H9 (cell line): ENCODE results near the gene FSTL1. TPM values are rescaled to one million over a fixed set of nuclear protein-coding genes. Genes with fewer than 3 reads are reported as not detected.
A peak's percentile ranks its signal among the peaks of the same experiment; 100 is the strongest.

Experiments used
- DNase-seq: peaks from one replicate; pipeline ENCODE4 v3.0.0-alpha.2; 2017
- H2AFZ ChIP-seq: one replicate; pipeline ENCODE4 v1.6.1; 2013; ENCODE audit warnings: mild to moderate bottlenecking, low read length, control low read depth, moderate library complexity
- H2AK5ac ChIP-seq: 2 replicates; pipeline ENCODE4 v1.6.1; 2013; ENCODE audit warnings: low read length, control low read depth, mixed read lengths; ENCODE audit not compliant: insufficient read length
- H2BK120ac ChIP-seq: one replicate; pipeline ENCODE4 v1.6.1; 2013; ENCODE audit warnings: low read depth, mild to moderate bottlenecking, low read length, control low read depth, inconsistent platforms; ENCODE audit not compliant: poor library complexity, severe bottlenecking
- H2BK12ac ChIP-seq: 2 replicates; pipeline ENCODE4 v1.6.1; 2013; ENCODE audit warnings: low read length, control low read depth, mixed read lengths, low read depth; ENCODE audit not compliant: insufficient read length
- H2BK15ac ChIP-seq: 2 replicates; pipeline ENCODE4 v1.6.1; 2013; ENCODE audit warnings: low read depth, low read length, control low read depth
- H2BK20ac ChIP-seq: one replicate; pipeline ENCODE4 v1.6.1; 2013; ENCODE audit warnings: low read depth, mild to moderate bottlenecking, low read length, control low read depth, inconsistent platforms; ENCODE audit not compliant: poor library complexity, severe bottlenecking
- H2BK5ac ChIP-seq: 2 replicates; pipeline ENCODE4 v1.6.1; 2013; ENCODE audit warnings: low read length, control low read depth, mixed read lengths; ENCODE audit not compliant: insufficient read length
- H3K14ac ChIP-seq: 2 replicates; pipeline ENCODE4 v1.6.1; 2013; ENCODE audit warnings: low read length, control low read depth; ENCODE audit not compliant: insufficient read depth
- H3K18ac ChIP-seq: 2 replicates; pipeline ENCODE4 v1.6.1; 2013; ENCODE audit warnings: low read depth, mild to moderate bottlenecking, mixed read lengths, low read length, control low read depth; ENCODE audit not compliant: insufficient read length
- H3K23ac ChIP-seq: 2 replicates; pipeline ENCODE4 v1.6.1; 2013; ENCODE audit warnings: low read length, control low read depth, mixed read lengths, low read depth; ENCODE audit not compliant: insufficient read length
- H3K23me2 ChIP-seq: 2 replicates; pipeline ENCODE4 v1.6.1; 2013; ENCODE audit warnings: low read depth, mild to moderate bottlenecking, mixed read lengths, low read length, control low read depth; ENCODE audit not compliant: insufficient read length, poor library complexity, severe bottlenecking
- H3K27ac ChIP-seq: 2 replicates; pipeline ENCODE4 v1.5.1; 2013; ENCODE audit warnings: low read length, control low read depth, mixed read lengths, low read depth; ENCODE audit not compliant: insufficient read length
- H3K27me3 ChIP-seq: 2 replicates; pipeline ENCODE4 v1.6.1; 2013; ENCODE audit warnings: low read length, control low read depth, inconsistent platforms; ENCODE audit not compliant: insufficient read depth
- H3K4ac ChIP-seq: 2 replicates; pipeline ENCODE4 v1.6.1; 2013; ENCODE audit warnings: low read depth, mild to moderate bottlenecking, control low read depth, inconsistent platforms, low read length, moderate library complexity
- H3K4me1 ChIP-seq: 2 replicates; pipeline ENCODE4 v1.6.1; 2013; ENCODE audit warnings: low read length, control low read depth, inconsistent platforms; ENCODE audit not compliant: insufficient read depth
- H3K4me2 ChIP-seq: 2 replicates; pipeline ENCODE4 v1.6.1; 2013; ENCODE audit warnings: low read length, control low read depth, mixed read lengths; ENCODE audit not compliant: insufficient read length, insufficient read depth
- H3K56ac ChIP-seq: 2 replicates; pipeline ENCODE4 v1.6.1; 2013; ENCODE audit warnings: low read depth, mild to moderate bottlenecking, mixed read lengths, low read length, control low read depth; ENCODE audit not compliant: insufficient read length
- H3K79me1 ChIP-seq: 2 replicates; pipeline ENCODE4 v1.6.1; 2013; ENCODE audit warnings: low read depth, mild to moderate bottlenecking, moderate library complexity, low read length, control low read depth, inconsistent platforms; ENCODE audit not compliant: insufficient read depth, poor library complexity, severe bottlenecking
- H3K79me2 ChIP-seq: 2 replicates; pipeline ENCODE4 v1.6.1; 2013; ENCODE audit warnings: low read length, control low read depth, inconsistent platforms; ENCODE audit not compliant: insufficient read depth
- H3K9ac ChIP-seq: 2 replicates; pipeline ENCODE4 v1.6.1; 2013; ENCODE audit warnings: low read length, control low read depth, mixed read lengths; ENCODE audit not compliant: insufficient read length; ENCODE audit errors: extremely low read depth
- H3K9me3 ChIP-seq: one replicate; pipeline ENCODE4 v1.6.1; 2013; ENCODE audit warnings: low read depth, low read length, inconsistent platforms; ENCODE audit not compliant: control insufficient read depth
- H3T11ph ChIP-seq: one replicate; pipeline ENCODE4 v1.6.1; 2013; ENCODE audit warnings: mild to moderate bottlenecking, low read length, control low read depth, inconsistent platforms
- H4K20me1 ChIP-seq: one replicate; pipeline ENCODE4 v1.6.1; 2013; ENCODE audit not compliant: control insufficient read depth, insufficient read length, insufficient read depth
- H4K5ac ChIP-seq: 2 replicates; pipeline ENCODE4 v1.6.1; 2013; ENCODE audit warnings: low read depth, mild to moderate bottlenecking, mixed read lengths, low read length, control low read depth; ENCODE audit not compliant: insufficient read length
- H4K8ac ChIP-seq: replicated peaks from 2 replicates; pipeline ENCODE4 v1.6.1; 2013; ENCODE audit warnings: low read length, control low read depth, mixed read lengths, low read depth; ENCODE audit not compliant: insufficient read length
- H4K91ac ChIP-seq: 2 replicates; pipeline ENCODE4 v1.6.1; 2013; ENCODE audit warnings: low read depth, mild to moderate bottlenecking, moderate library complexity, mixed read lengths, low read length, control low read depth; ENCODE audit not compliant: insufficient read length
- H3K27ac Mint-ChIP-seq, 3 experiments: 2 replicates in 2 of 3; 3 replicates in 1 of 3; pipeline ENCODE4 v1.8.0; 2020 to 2021; ENCODE audit warnings: mixed read lengths in 3 of 3, mild to moderate bottlenecking in 1 of 3, moderate library complexity in 1 of 3
- H3K27me3 Mint-ChIP-seq: 2 replicates; pipeline ENCODE4 v1.8.0; 2021; ENCODE audit warnings: low read depth, mild to moderate bottlenecking, moderate library complexity, mixed read lengths
- H3K36me3 Mint-ChIP-seq, 3 experiments: 2 replicates in 2 of 3; 3 replicates in 1 of 3; pipeline ENCODE4 v1.8.0; 2020 to 2021; ENCODE audit warnings: low read depth in 3 of 3, mixed read lengths in 3 of 3; ENCODE audit not compliant: insufficient read depth in 1 of 3
- H3K4me1 Mint-ChIP-seq, 2 experiments: 2 replicates each; pipeline ENCODE4 v1.8.0; 2020; ENCODE audit warnings: mixed read lengths in 2 of 2
- H3K4me3 Mint-ChIP-seq, 2 experiments: 2 replicates in 1 of 2; 3 replicates in 1 of 2; pipeline ENCODE4 v1.8.0; 2020 to 2021; ENCODE audit warnings: mild to moderate bottlenecking in 2 of 2, mixed read lengths in 2 of 2, moderate library complexity in 1 of 2
- H3K9me3 Mint-ChIP-seq, 2 experiments: 2 replicates in 1 of 2; 3 replicates in 1 of 2; pipeline ENCODE4 v1.8.0; 2020; ENCODE audit warnings: mild to moderate bottlenecking in 2 of 2, mixed read lengths in 2 of 2, moderate library complexity in 1 of 2
- WGBS: extraction: QIAGEN DNeasy Blood & Tissue Kit; methylation state at CpG from one replicate; pipeline ENCODE4 v1.1.7; 2013; ENCODE audit warnings: missing lambda C conversion rate, low lambda C conversion rate, mixed read lengths; ENCODE audit not compliant: insufficient read length; ENCODE audit errors: extremely low coverage; 5-methylcytosine and 5-hydroxymethylcytosine counted together
- total RNA-seq: library from RNA; stranded (reverse); gene quantifications from 2 replicates; pipeline ENCODE4 v1.2.1, GENCODE V29; 2021
- TF ChIP-seq, protein P1 (sequence below): fragments of 200-600 bp; sonication (generic); conservative IDR thresholded peaks from 3 replicates; pipeline ENCODE4 v1.8.0; 2021; ENCODE audit warnings: antibody characterized with exemption, mild to moderate bottlenecking

The FSTL1 gene
- total RNA-seq, 1 experiment from 2014 or later, result 326 TPM

DNA sequence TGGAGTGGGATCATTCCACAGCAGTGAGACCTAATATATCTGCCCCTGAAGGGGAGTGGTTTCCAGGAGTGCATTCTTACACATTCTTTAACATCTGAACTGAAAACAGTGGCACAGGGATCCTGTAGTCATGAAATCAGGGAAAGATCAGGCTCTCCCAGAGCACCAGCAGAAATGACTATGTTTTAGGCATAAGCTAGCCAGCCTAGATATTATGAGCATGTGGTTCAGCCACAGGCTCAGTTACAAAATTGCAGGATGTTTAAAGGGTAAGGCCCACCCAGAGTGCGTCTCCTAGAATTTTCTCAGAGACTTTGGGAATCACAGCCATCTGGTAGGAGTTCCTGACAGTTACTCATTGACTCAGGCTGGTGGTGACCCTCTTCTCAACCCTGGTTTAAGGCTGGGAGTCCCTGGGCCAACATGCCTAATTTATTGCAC, 20.9 kb downstream of the FSTL1 start:
- H3K9ac ChIP-seq, result no peak overlapping the region
- H2BK15ac ChIP-seq, result no peak overlapping the region
- H3K79me2 ChIP-seq, result peaks cover 2% of the 10 kb centered on the region; the same call in 1 of the 2 replicates
- H2AFZ ChIP-seq, result no peak overlapping the region
- H3K79me1 ChIP-seq, result no peaks in the 10 kb centered on the region
- Mint-ChIP-seq H3K36me3 (peaks cover 20 to 42% (median 25%) of the 10 kb centered on the region in 3 experiments), H3K27ac (peak overlapping the region; percentile 23 to 75 (median 39); a peak in 3 of 7 replicates), H3K4me3 (no peak overlapping the region), H3K27me3 (no peaks in the 10 kb centered on the region), H3K9me3 (no peaks in the 10 kb centered on the region), H3K4me1 (peaks cover 43 to 52% of the 10 kb centered on the region in 2 experiments)
- H3K27ac ChIP-seq, result no peak overlapping the region
- DNase-seq, result no peak
- H4K8ac ChIP-seq, result no peak overlapping the region
- no peak overlapping the region for H3T11ph ChIP-seq
- no peaks in the 10 kb centered on the region for H3K9me3 ChIP-seq
- no peak overlapping the region for H2BK5ac ChIP-seq
- H3K4me2 ChIP-seq, result no peak overlapping the region
- WGBS, result no CpG with 5 or more reads among the region's 1 CpG
- peaks cover 12% of the 10 kb centered on the region; the same call in 1 of the 2 replicates for H3K4me1 ChIP-seq
- H3K23ac ChIP-seq, result no peak overlapping the region
- no peaks in the 10 kb centered on the region for H3K23me2 ChIP-seq
- no peak overlapping the region for H2BK12ac ChIP-seq
- no peaks in the 10 kb centered on the region for H4K20me1 ChIP-seq
- no peak overlapping the region for H2BK20ac ChIP-seq
- no peak overlapping the region for H3K14ac ChIP-seq
- no peak overlapping the region for H3K18ac ChIP-seq
- no peak overlapping the region for H2BK120ac ChIP-seq
- H2AK5ac ChIP-seq, result no peak overlapping the region
- no peak overlapping the region for H4K91ac ChIP-seq
- H4K5ac ChIP-seq, result no peak overlapping the region
- no peaks in the 10 kb centered on the region for H3K27me3 ChIP-seq
- no peak overlapping the region for H3K56ac ChIP-seq
- no peak overlapping the region for H3K4ac ChIP-seq
- TF ChIP-seq, protein P1, sequence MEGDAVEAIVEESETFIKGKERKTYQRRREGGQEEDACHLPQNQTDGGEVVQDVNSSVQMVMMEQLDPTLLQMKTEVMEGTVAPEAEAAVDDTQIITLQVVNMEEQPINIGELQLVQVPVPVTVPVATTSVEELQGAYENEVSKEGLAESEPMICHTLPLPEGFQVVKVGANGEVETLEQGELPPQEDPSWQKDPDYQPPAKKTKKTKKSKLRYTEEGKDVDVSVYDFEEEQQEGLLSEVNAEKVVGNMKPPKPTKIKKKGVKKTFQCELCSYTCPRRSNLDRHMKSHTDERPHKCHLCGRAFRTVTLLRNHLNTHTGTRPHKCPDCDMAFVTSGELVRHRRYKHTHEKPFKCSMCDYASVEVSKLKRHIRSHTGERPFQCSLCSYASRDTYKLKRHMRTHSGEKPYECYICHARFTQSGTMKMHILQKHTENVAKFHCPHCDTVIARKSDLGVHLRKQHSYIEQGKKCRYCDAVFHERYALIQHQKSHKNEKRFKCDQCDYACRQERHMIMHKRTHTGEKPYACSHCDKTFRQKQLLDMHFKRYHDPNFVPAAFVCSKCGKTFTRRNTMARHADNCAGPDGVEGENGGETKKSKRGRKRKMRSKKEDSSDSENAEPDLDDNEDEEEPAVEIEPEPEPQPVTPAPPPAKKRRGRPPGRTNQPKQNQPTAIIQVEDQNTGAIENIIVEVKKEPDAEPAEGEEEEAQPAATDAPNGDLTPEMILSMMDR, result no peak
